SK-N-SH (cell line): Measurements from ENCODE around the gene SLC22A6. TPM values are rescaled to one million over a fixed set of nuclear protein-coding genes. Genes with fewer than 3 reads are reported as not detected.

Source experiments
- CTCF ChIA-PET: fragments of 300-600, 350-600 bp; formaldehyde crosslinking; extraction: SDS; loops from one replicate; lab custom pipeline; 2021; lab: Yijun Ruan, JAX
- POLR2A ChIA-PET: fragments of 350-600 bp; sonication (Branson Sonifier 250); formaldehyde crosslinking; extraction: SDS; loops from one replicate; lab custom pipeline; 2020; ENCODE audit warnings: antibody characterized with exemption, inconsistent platforms; lab: Yijun Ruan, JAX
- DNase-seq: peaks from one replicate; pipeline ENCODE4 v3.0.0; 2012
- H2AFZ ChIP-seq: fragments of 200-600 bp; sonication (generic); 2 replicates; pipeline ENCODE4 v1.8.1; 2016; ENCODE audit warnings: antibody characterized with exemption, mild to moderate bottlenecking, low read depth
- H3F3A ChIP-seq: fragments of 200-600 bp; sonication (generic); replicated peaks from 2 replicates; pipeline ENCODE3; 2016; ENCODE audit warnings: antibody characterized with exemption, mild to moderate bottlenecking; ENCODE audit not compliant: insufficient read depth
- H3K27ac ChIP-seq, 2 experiments: fragments of 200-500 bp in 1 of 2; fragments of 200-600 bp in 1 of 2; sonication (Bioruptor generic) in 1 of 2; sonication (generic), shearing (Covaris generic) in 1 of 2; 2 replicates each; pipeline versions ENCODE4 v1.5.1 to v1.6.1; 2014 to 2016; ENCODE audit warnings: low read depth in 2 of 2, inconsistent platforms in 1 of 2, low read length in 1 of 2, mild to moderate bottlenecking in 1 of 2, mixed read lengths in 1 of 2
- H3K27me3 ChIP-seq: fragments of 200-600 bp; sonication (generic), shearing (Covaris generic); 2 replicates; pipeline ENCODE4 v1.6.1; 2016; ENCODE audit warnings: mixed run types; ENCODE audit not compliant: insufficient read depth
- H3K36me3 ChIP-seq, 2 experiments: fragments of 200-500 bp in 1 of 2; fragments of 200-600 bp in 1 of 2; sonication (Bioruptor generic) in 1 of 2; sonication (generic) in 1 of 2; replicated peaks in 1 of 2; 2 replicates each; pipeline versions ENCODE3 to v1.5.1; 2014 to 2016; ENCODE audit warnings: low read length in 1 of 2, mild to moderate bottlenecking in 1 of 2; ENCODE audit not compliant: insufficient read depth in 2 of 2, control insufficient read depth in 1 of 2
- H3K4me1 ChIP-seq, 2 experiments: fragments of 200-500 bp in 1 of 2; fragments of 200-600 bp in 1 of 2; sonication (Bioruptor generic) in 1 of 2; sonication (generic), shearing (Covaris generic) in 1 of 2; 2 replicates each; pipeline versions ENCODE4 v1.5.1 to v1.6.1; 2014 to 2016; ENCODE audit warnings: low read depth in 1 of 2, low read length in 1 of 2, mixed run types in 1 of 2; ENCODE audit not compliant: insufficient read depth in 2 of 2, control insufficient read depth in 1 of 2
- H3K4me2 ChIP-seq: fragments of 200-600 bp; sonication (generic), shearing (Covaris generic); 2 replicates; pipeline ENCODE4 v1.6.1; 2017; ENCODE audit warnings: mixed run types
- H3K4me3 ChIP-seq, 2 experiments: fragments of 200-500 bp in 1 of 2; fragments of 200-600 bp in 1 of 2; sonication (Bioruptor generic) in 1 of 2; sonication (generic), shearing (Covaris generic) in 1 of 2; 2 replicates each; pipeline versions ENCODE4 v1.5.1 to v1.8.1; 2014 to 2016; ENCODE audit warnings: low read depth in 2 of 2, inconsistent platforms in 1 of 2, low read length in 1 of 2, mild to moderate bottlenecking in 1 of 2, mixed read lengths in 1 of 2, moderate library complexity in 1 of 2
- H3K79me2 ChIP-seq: fragments of 200-600 bp; sonication (generic); 2 replicates; pipeline ENCODE4 v1.8.1; 2017; ENCODE audit warnings: mild to moderate bottlenecking; ENCODE audit not compliant: insufficient read depth
- H3K9ac ChIP-seq: fragments of 200-600 bp; sonication (generic); 2 replicates; pipeline ENCODE4 v1.6.1; 2017; ENCODE audit warnings: mixed run types
- H3K9me2 ChIP-seq: fragments of 200-600 bp; sonication (generic); 2 replicates; pipeline ENCODE4 v1.6.1; 2017; ENCODE audit warnings: mixed run types
- H3K9me3 ChIP-seq: fragments of 200-600 bp; sonication (generic); 2 replicates; pipeline ENCODE4 v1.6.1; 2017; ENCODE audit warnings: mixed run types, mild to moderate bottlenecking, moderate library complexity
- H4K20me1 ChIP-seq: fragments of 200-600 bp; sonication (generic); 2 replicates; pipeline ENCODE4 v1.6.1; 2017; ENCODE audit warnings: mild to moderate bottlenecking, mixed run types; ENCODE audit not compliant: insufficient read depth
- EZH2phosphoT487 ChIP-seq: fragments of 200-600 bp; sonication (generic); IDR thresholded peaks from 2 replicates; pipeline ENCODE4 v1.6.1; 2017; ENCODE audit warnings: low read depth, mixed run types, mild to moderate bottlenecking, antibody characterized with exemption, moderate library complexity, borderline replicate concordance
- FOXM1 ChIP-seq: IDR thresholded peaks from 2 replicates; pipeline ENCODE4 v1.4.0; 2012; ENCODE audit warnings: low read depth, mild to moderate bottlenecking
- GABPA ChIP-seq: IDR thresholded peaks from 2 replicates; pipeline ENCODE4 v1.4.0; 2012; ENCODE audit warnings: low read depth, mild to moderate bottlenecking
- GATA2 ChIP-seq: sonication (generic); formaldehyde crosslinking; IDR thresholded peaks from 2 replicates; pipeline ENCODE4 v1.5.0; 2020; ENCODE audit warnings: mild to moderate bottlenecking, missing genetic modification reagents
- IRF3 ChIP-seq: fragments of 150-350 bp; IDR thresholded peaks from 2 replicates; pipeline ENCODE4 v1.6.1; 2016; ENCODE audit warnings: mild to moderate bottlenecking, low read depth, low read length
- MAX ChIP-seq: IDR thresholded peaks from 2 replicates; pipeline ENCODE4 v1.4.0; 2012; ENCODE audit warnings: low read depth
- MXI1 ChIP-seq: IDR thresholded peaks from 2 replicates; pipeline ENCODE4 v1.6.1; 2012; ENCODE audit warnings: mild to moderate bottlenecking, low read depth, low read length, improper control_type of control experiment
- PBX3 ChIP-seq: IDR thresholded peaks from 2 replicates; pipeline ENCODE4; 2012
- RAD21 ChIP-seq: IDR thresholded peaks from 2 replicates; pipeline ENCODE4 v1.6.1; 2012; ENCODE audit warnings: mild to moderate bottlenecking, low read length
- TEAD4 ChIP-seq: IDR thresholded peaks from 2 replicates; pipeline ENCODE4 v1.4.0; 2012; ENCODE audit warnings: mild to moderate bottlenecking, borderline replicate concordance; ENCODE audit not compliant: insufficient read depth
- USF1 ChIP-seq: IDR thresholded peaks from 2 replicates; pipeline ENCODE4 v1.4.0; 2012; ENCODE audit warnings: low read depth, borderline replicate concordance
- ZBTB33 ChIP-seq: IDR thresholded peaks from 2 replicates; pipeline ENCODE4 v1.4.0; 2012; ENCODE audit warnings: low read depth, borderline replicate concordance
- WGBS: methylation state at CpG from one replicate; pipeline ENCODE4 v1.1.6; 2017; ENCODE audit warnings: low lambda C conversion rate; 5-methylcytosine and 5-hydroxymethylcytosine counted together
- polyA plus RNA-seq, 3 experiments: library from polyadenylated mRNA; depleted of rRNA; stranded (reverse); fragments of >200 nt; gene quantifications; 2 replicates each; pipeline ENCODE4 v1.2.3, GENCODE V29; 2012

The SLC22A6 gene
- polyA plus RNA-seq, 1 of the 3 experiments (the other 2 are of a cell fraction): not detected

- no peak overlapping the region for H3K4me3 ChIP-seq
- H3K79me2 ChIP-seq: no peaks in the 10 kb centered on the region
- H3K4me2 ChIP-seq: no peak overlapping the region
- no peaks in the 10 kb centered on the region for H4K20me1 ChIP-seq
- H3K27me3 ChIP-seq: no peaks in the 10 kb centered on the region
- H3K4me1 ChIP-seq: peaks cover 0 to 28% of the 10 kb centered on the region in 2 experiments; a peak in 1 of 4 replicates
- ChIA-PET POLR2A (no interaction called here), CTCF (interaction anchor here (1.0 to 6.9 kb wide), 4 partner anchors 25 to 104 kb away, joined by 3 to 54 read pairs (median 13); no protein-coding TSS in a partner anchor)
- H3F3A ChIP-seq: no peaks in the 10 kb centered on the region
- no peak overlapping the region for H2AFZ ChIP-seq
- H3K9ac ChIP-seq: no peak overlapping the region
- H3K36me3 ChIP-seq: no peaks in the 10 kb centered on the region
- no peaks in the 10 kb centered on the region for H3K9me2 ChIP-seq
- no peaks in the 10 kb centered on the region for H3K9me3 ChIP-seq
- TF ChIP-seq ZBTB33: no peak
- TF ChIP-seq RAD21: no peak
- TF ChIP-seq FOXM1: no peak
- no peak for TF ChIP-seq PBX3
- no peak for TF ChIP-seq USF1
- no peak for TF ChIP-seq GABPA
- TF ChIP-seq MAX: no peak
- WGBS: 50% methylated on average over 8 of the region's 8 CpGs
- no peak for DNase-seq
- no peak overlapping the region for H3K27ac ChIP-seq
Measured at GRCh38 chr11:62931499-62932278, 53.1 kb downstream of the SLC22A6 start.

GRCh38 chr11:62930666-62931065 lies 54.1 kb downstream of the SLC22A6 start:
- H3K27me3 ChIP-seq: no peaks in the 10 kb centered on the region
- H3F3A ChIP-seq: no peaks in the 10 kb centered on the region
- H3K36me3 ChIP-seq: no peaks in the 10 kb centered on the region
- no peak for TF ChIP-seq RAD21
- TF ChIP-seq IRF3: no peak
- TF ChIP-seq USF1: no peak
- TF ChIP-seq TEAD4: no peak
- TF ChIP-seq MXI1: no peak
- TF ChIP-seq GATA2: no peak
- TF ChIP-seq EZH2phosphoT487: no peak
- no peaks in the 10 kb centered on the region for H3K79me2 ChIP-seq
- H3K4me3 ChIP-seq: no peak overlapping the region
- H3K4me2 ChIP-seq: no peak overlapping the region
- ChIA-PET CTCF (interaction anchor here (1.0 to 6.9 kb wide), 5 partner anchors 11 to 93 kb away, joined by 4 to 54 read pairs (median 21); no protein-coding TSS in a partner anchor), POLR2A (no interaction called here)
- no peaks in the 10 kb centered on the region for H3K9me3 ChIP-seq
- peaks cover 0 to 28% of the 10 kb centered on the region in 2 experiments; a peak in 1 of 4 replicates for H3K4me1 ChIP-seq
- H3K9ac ChIP-seq: no peak overlapping the region
- no peaks in the 10 kb centered on the region for H4K20me1 ChIP-seq
- H3K27ac ChIP-seq: no peak overlapping the region
- 46% methylated on average over 1 of the region's 1 CpG for WGBS
- no peak for DNase-seq
- H3K9me2 ChIP-seq: no peaks in the 10 kb centered on the region
- no peak overlapping the region for H2AFZ ChIP-seq
